ENCODE data around the gene CDC14B.

DNA sequence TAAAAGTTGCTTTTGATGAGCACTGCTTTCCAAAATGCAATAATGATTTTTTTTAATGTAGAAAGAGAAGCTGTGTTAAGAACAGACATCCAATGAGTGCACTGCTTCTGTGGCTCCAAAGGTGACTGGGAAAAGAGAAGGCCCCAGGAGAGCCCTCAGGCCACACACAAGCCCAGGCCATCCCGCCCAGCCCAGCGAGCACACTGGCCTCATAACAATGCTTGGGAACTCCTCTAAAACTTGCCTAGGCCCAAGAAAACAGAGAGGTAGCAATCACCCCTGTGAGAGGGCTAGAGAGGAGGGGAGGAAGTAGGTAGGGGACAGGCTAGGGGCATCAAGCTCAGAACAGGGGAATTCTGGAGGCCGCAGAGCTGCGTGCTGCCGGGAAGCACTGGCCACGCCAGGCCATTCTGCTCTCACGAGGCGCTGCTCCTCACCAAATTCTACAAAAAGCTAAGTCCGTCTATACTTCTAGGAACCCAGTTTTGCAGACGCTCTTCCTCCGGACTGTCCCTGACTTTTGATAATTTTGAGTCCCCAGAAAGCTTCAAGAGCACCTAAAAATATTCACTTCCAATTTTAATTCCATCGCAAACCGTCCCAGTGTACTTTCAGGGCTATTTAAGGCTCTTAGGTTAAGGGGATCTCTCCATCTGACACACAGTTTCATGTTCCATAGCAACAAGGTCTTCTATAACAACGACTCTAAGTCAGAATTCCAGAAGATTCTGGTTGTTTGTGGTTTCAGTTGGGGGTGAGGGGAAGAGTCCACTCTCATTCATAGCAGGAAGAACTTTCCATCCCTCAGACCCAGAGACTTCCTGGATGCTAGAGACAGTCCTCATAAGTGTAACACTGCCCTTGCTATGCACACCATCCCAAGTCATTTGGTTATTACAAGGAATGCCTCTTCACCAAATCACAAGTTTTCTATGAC is 118.7 kb downstream of the CDC14B start:
- TF ChIP-seq, protein P1, sequence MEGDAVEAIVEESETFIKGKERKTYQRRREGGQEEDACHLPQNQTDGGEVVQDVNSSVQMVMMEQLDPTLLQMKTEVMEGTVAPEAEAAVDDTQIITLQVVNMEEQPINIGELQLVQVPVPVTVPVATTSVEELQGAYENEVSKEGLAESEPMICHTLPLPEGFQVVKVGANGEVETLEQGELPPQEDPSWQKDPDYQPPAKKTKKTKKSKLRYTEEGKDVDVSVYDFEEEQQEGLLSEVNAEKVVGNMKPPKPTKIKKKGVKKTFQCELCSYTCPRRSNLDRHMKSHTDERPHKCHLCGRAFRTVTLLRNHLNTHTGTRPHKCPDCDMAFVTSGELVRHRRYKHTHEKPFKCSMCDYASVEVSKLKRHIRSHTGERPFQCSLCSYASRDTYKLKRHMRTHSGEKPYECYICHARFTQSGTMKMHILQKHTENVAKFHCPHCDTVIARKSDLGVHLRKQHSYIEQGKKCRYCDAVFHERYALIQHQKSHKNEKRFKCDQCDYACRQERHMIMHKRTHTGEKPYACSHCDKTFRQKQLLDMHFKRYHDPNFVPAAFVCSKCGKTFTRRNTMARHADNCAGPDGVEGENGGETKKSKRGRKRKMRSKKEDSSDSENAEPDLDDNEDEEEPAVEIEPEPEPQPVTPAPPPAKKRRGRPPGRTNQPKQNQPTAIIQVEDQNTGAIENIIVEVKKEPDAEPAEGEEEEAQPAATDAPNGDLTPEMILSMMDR (IDR thresholded peaks at IDR 0.05; ENCODE audit: borderline replicate concordance, extremely low read depth, low read length, poor library complexity, severe bottlenecking) = no peak
- TF ChIP-seq EZH2 (IDR thresholded peaks at IDR 0.05; ENCODE audit: borderline replicate concordance, low read depth, low read length, severe bottlenecking) = no peak
